VCaP (cell line): Measurements from ENCODE around the gene TTLL10.
"Not testable (repeated sequence)": the region's sequence is repeated elsewhere in the genome, so short reads cannot be mapped to it uniquely, and the experiment has no call there.

Source experiments
- H3K27ac ChIP-seq: fragments of 450-650 bp; 2 replicates; pipeline ENCODE4 v1.5.1; 2017
- CTCF ChIP-seq: fragments of 450-650 bp; conservative IDR thresholded peaks from 2 replicates; pipeline ENCODE4 v1.5.1; 2017; ENCODE audit warnings: mild to moderate bottlenecking, moderate library complexity

The TTLL10 gene

GRCh38 chr1:1171161-1171545, 2.5 kb upstream of the TTLL10 start:
- no peak overlapping the region for H3K27ac ChIP-seq
- no peak for TF ChIP-seq CTCF

GRCh38 chr1:1171546-1172340, 1.9 kb upstream of the TTLL10 start:
- no peak for TF ChIP-seq CTCF

GRCh38 chr1:1173061-1173792, 453 bp upstream of the TTLL10 start:
- H3K27ac ChIP-seq, result no peak overlapping the region
- TF ChIP-seq CTCF, result no peak

More at GRCh38 chr1:1171546-1172340, 1.9 kb upstream of the TTLL10 start:
- H3K27ac ChIP-seq, result no peak overlapping the region

GRCh38 chr1:1175221-1176062, 1.8 kb downstream of the TTLL10 start:
- H3K27ac ChIP-seq, result no peak overlapping the region
- TF ChIP-seq CTCF, result no peak

GRCh38 chr1:1176063-1176761, 2.5 kb downstream of the TTLL10 start:
- H3K27ac ChIP-seq, result not testable (repeated sequence)

- H3K27ac ChIP-seq, result no peak overlapping the region
- no peak for TF ChIP-seq CTCF
These were observed 3.3 kb downstream of the TTLL10 start for GRCh38 chr1:1176931-1177330.

- no peak for TF ChIP-seq CTCF
These were observed 3.9 kb downstream of the TTLL10 start for GRCh38 chr1:1177452-1178206.

More at GRCh38 chr1:1177452-1178206, 3.9 kb downstream of the TTLL10 start:
- H3K27ac ChIP-seq, result no peak overlapping the region
